ENCODE measurements around the gene SOAT1.

SOAT1 gene

GRCh38 chr1:179323436-179323835 lies 29.8 kb downstream of the SOAT1 start:
- no peak for DNase-seq (ENCODE audit: low spot score)
- ChIA-PET CTCF (no interaction called here), POLR2A (ENCODE audit: low non-redundant PET) (interaction anchor here (0.6 kb wide), 1 partner anchor 1228 kb away, joined by 8 read pairs; no protein-coding TSS in a partner anchor)
- H3K27ac ChIP-seq = no peak overlapping the region
- no peak for TF ChIP-seq CTCF (conservative IDR thresholded peaks at IDR 0.05; ENCODE audit: low read depth)

- POLR2A ChIA-PET (ENCODE audit: low non-redundant PET) = no interaction called here
- no peak for TF ChIP-seq CTCF (conservative IDR thresholded peaks at IDR 0.05; ENCODE audit: low read depth)
- CTCF ChIA-PET = no interaction called here
Observed at GRCh38 chr1:179325836-179326235, 32.2 kb downstream of the SOAT1 start.

DNA sequence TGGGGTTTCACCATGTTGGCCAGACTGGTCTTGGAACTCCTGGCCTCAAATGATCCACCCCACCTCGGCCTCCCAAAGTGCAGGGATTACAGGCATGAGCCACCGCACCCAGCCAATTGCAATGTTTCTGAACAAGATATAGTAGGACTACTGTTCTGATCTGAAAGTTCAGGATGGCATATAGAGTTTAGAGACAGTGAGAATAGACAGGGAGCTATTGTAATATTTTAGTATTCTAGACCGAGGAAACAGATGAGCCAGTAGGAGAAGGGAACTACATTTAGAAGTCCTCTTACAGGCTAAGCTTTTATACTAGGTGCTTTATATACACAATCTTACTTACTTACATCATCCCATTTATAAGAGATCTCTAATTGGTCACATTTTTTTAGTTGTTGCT lies 33.1 kb downstream of the SOAT1 start:
- DNase-seq (ENCODE audit: low spot score) = no peak
- no peak for TF ChIP-seq CTCF (conservative IDR thresholded peaks at IDR 0.05; ENCODE audit: low read depth)
- CTCF ChIA-PET = no interaction called here
- POLR2A ChIA-PET (ENCODE audit: low non-redundant PET) = no interaction called here
- no peak overlapping the region for H3K27ac ChIP-seq

More at GRCh38 chr1:179325836-179326235, 32.2 kb downstream of the SOAT1 start:
- no peak overlapping the region for H3K27ac ChIP-seq
- no peak for DNase-seq (ENCODE audit: low spot score)

DNA sequence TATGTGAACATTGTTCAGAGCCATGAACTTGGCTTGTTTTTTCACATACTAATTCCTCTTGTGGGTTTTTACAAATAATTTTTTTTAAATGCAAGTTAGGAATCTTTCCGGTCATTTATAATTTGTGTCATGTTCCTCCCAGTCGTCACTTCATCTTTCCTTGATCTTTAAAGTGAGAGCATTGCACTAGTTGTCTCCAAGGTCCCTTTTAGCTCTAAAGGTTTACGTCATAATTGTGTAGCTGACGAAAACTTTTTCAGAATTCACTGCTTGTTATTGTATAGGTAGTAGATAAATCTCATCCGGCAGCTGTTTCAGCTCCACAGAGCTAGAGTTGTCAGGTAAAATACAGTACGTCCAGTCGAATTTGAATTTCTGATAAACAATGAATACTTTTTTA lies 33.6 kb downstream of the SOAT1 start:
- ChIA-PET POLR2A (ENCODE audit: low non-redundant PET) (no interaction called here), CTCF (no interaction called here)
- no peak for DNase-seq (ENCODE audit: low spot score)
- TF ChIP-seq CTCF (conservative IDR thresholded peaks at IDR 0.05; ENCODE audit: low read depth) = no peak
- no peak overlapping the region for H3K27ac ChIP-seq

GRCh38 chr1:179327679-179328078 lies 34.1 kb downstream of the SOAT1 start:
- no peak for TF ChIP-seq CTCF (conservative IDR thresholded peaks at IDR 0.05; ENCODE audit: low read depth)
- H3K27ac ChIP-seq = no peak overlapping the region
- ChIA-PET POLR2A (ENCODE audit: low non-redundant PET) (no interaction called here), CTCF (interaction anchor here (0.6 kb wide), 1 partner anchor 156 kb away, joined by 3 read pairs; no protein-coding TSS in a partner anchor)
- no peak for DNase-seq (ENCODE audit: low spot score)

GRCh38 chr1:179329862-179330261 lies 36.3 kb downstream of the SOAT1 start:
- CTCF ChIA-PET = interaction anchor here (1.0 kb wide), 1 partner anchor 485 kb away, joined by 3 read pairs; no protein-coding TSS in a partner anchor
- H3K27ac ChIP-seq = no peak overlapping the region
- POLR2A ChIA-PET (ENCODE audit: low non-redundant PET) = no interaction called here
- no peak for TF ChIP-seq CTCF (conservative IDR thresholded peaks at IDR 0.05; ENCODE audit: low read depth)
- no peak for DNase-seq (ENCODE audit: low spot score)

DNA sequence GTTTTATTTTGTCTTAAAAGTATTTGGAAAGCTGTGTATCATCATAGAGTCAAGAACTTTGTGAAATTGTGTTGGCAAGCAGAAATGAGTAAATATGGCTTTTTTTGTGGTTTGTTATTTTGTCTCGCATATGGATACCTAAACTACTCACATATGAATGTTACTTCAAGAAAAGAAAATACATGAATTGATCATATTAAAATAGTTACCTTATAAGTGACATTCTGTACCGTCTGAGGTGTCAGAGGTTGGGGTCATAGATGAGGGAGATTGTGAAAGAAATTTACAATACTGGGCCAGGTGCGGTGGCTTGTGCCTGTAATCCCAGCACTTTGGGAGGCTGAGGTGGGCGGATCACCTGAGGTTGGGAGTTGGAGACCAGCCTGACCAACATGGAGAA lies 40.8 kb downstream of the SOAT1 start:
- ChIA-PET POLR2A (ENCODE audit: low non-redundant PET) (no interaction called here), CTCF (no interaction called here)
- no peak for DNase-seq (ENCODE audit: low spot score)
- no peak for TF ChIP-seq CTCF (conservative IDR thresholded peaks at IDR 0.05; ENCODE audit: low read depth)
- H3K27ac ChIP-seq = no peak overlapping the region

Measured in RWPE1 (cell line).